Glomerular visceral epithelial cell (primary cell): ENCODE measurements around the gene PLCG2.

Source experiments
- DNase-seq: peaks from one replicate; pipeline ENCODE4 v3.0.0-alpha.2; 2016; ENCODE audit errors: extremely low spot score

The PLCG2 gene

DNA sequence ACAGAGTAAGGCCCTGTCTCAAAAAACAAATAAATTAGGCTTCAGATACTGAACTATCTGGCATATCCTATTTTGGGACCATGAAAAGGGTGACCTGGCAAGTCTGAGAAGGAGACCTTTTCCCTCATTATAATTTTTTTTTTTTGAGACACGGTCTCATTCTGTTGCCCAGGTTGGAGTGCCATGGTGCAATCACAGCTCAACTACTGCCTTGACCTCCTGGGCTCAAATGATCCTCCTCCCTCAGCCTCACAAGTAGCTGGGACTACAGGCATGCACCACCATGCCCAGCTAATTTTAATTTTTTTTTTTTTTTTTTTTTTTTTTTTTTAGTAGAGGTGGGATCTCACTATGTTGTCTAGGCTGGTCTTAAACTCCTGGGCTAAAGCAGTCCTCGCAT lies 37.3 kb downstream of the PLCG2 start:
- no peak for DNase-seq

- no peak for DNase-seq
These were observed 37.7 kb downstream of the PLCG2 start for GRCh38 chr16:81816793-81817210.

DNA sequence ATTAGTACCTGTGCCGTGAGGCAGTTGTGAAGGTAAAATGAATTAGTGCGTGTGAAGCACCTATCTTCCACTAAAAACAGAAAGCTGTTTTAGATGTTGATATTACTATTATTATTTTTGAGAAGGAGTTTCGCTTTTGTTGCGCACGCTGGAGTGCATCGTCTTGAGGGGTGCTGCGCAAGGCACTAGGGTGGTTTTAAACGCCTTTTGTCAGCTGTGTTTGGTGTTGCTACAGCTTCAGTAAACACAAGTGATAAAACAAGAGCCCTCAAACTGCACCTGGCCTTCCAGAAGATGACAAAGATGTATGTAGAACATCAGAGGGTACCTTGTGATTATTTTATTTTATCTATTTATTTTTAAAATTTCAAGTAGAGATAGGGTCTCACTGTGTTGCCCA lies 38.2 kb downstream of the PLCG2 start:
- DNase-seq, result no peak

- DNase-seq, result no peak
These were observed 38.9 kb downstream of the PLCG2 start for GRCh38 chr16:81817789-81818567.

- DNase-seq, result no peak
These were observed 39.4 kb downstream of the PLCG2 start for GRCh38 chr16:81818568-81818896.

- no peak for DNase-seq
These were observed 39.8 kb downstream of the PLCG2 start for GRCh38 chr16:81818905-81819304.

GRCh38 chr16:81821436-81822128 lies 42.5 kb downstream of the PLCG2 start:
- DNase-seq, result peak; percentile 35

DNA sequence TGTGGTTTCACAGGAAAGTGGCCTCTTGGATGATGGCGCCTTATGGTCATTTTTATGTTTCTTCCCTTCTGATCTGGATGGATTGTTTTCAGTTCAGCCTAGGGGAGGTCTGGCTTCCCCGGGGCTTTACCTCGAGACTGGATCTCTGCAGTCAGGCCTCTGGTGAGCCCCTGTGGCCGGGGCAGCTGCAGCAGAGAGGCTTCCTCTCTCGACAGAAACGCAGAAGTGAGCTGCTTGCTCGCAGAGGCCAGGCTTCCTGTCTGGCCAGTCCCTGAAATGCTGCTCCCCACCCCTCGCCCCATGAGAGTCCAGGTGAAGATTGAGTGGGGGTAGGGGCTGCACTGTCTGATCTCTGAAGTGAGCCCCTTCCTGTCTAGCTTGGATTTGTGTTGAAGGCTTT lies 44.0 kb downstream of the PLCG2 start:
- DNase-seq, result no peak

- DNase-seq, result no peak
These were observed 44.6 kb downstream of the PLCG2 start for GRCh38 chr16:81823734-81824133.

DNA sequence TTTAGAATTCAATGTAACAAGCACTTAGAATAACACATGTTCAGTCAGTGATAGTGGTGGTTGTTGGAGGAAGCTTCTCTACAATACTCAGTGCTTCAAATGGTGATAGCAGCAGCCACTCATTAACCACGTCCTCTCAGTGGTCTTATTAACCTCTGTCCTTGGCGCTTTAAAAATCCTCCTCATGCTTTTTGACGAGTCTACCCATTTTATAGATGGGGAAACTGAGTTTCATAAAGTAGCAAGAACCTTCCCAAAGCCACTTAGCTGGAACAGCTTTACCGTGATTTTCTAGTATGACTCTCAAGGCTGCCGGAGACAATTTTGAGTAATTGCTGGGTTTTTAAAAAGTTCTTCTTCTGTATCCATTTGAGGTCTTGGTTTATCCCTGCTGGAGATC lies 47.4 kb downstream of the PLCG2 start:
- DNase-seq, result no peak

DNA sequence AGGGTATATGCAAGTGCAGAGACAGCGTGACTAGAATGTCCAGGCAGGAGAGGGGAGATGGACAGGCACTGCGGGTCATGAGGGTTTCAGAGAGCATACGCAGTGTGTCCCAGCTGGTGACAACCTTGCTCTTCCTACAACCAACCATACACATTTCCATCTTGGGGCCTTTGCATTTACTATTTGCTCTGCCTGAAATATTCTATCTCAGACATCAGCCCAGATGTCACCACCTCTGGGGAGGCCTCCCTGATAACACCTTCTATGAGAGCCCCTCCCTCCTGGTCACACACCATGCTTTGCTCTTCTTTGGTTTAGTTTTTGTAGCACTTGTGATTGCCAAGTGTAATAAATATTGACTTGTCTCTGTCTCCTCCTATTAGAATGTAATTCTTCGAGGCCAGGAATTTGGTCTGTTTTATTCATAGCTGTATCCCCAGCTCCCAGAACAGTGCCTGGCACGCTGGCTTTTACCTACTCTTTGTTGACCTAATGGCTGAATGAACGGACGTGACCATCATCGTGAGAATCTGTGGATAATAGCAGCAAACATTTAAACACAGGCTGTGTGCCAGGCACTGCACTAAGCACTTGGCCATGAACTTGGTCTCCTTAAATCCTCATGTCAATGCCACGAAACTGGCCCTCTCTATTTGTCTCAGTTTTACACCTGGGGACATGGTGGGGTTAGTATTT lies 51.9 kb downstream of the PLCG2 start:
- DNase-seq, result no peak

DNA sequence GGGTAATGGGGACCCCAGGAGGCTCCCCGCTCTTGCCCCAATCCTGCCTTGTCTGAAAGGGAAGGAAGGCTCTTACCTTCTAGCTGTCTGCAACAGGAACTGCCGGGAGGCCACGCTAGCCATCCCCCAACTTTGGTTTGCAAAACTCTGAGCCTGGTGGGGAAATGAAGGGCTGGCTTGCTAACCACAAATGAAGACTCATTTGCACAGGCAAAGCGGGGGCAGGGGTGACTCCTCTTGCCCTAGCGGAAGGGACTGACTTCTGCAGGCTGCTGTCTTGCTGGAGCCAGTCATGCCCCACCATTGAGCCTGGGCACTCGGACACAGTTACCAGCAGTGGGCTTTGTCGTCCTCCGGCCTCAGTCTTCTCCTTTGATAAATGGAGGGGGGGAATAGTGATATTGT lies 52.6 kb downstream of the PLCG2 start:
- DNase-seq, result peak; percentile 9

DNA sequence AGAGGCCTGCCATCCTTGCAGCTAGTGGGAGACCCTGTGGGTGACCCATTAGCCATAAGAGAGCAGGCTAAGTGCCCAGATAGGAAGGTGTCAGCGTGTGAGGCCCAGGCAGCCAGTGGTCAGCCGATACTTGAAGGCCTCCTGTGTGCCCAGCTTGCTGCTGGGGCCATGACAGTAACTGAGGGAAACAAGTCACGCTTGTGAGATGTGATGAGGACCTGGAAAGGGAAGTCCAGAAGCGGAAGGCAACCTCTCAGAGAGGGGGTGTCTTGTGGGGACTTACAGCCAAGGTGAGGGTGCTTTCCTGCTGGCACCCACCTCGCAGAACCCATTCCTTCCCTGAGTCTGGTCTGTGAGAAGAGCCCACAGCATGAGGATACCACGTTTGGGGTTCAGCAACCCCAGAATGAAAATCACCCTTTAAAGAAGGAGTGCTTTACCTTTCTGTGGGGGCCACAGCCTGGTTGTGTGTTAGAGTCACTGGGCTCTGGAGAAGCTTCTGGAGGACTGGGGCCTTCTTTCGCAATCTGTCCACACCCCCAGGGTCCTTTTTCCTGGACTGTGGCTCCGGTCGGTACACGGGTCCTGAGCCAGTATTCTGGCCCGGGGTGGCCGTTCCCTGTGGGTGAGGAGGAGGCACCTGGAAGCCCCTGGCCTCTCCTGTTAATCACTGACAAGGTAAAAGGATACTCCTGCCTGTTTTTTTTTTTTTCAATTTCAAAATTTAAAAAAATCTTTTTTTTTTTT lies 53.9 kb downstream of the PLCG2 start:
- no peak for DNase-seq

DNA sequence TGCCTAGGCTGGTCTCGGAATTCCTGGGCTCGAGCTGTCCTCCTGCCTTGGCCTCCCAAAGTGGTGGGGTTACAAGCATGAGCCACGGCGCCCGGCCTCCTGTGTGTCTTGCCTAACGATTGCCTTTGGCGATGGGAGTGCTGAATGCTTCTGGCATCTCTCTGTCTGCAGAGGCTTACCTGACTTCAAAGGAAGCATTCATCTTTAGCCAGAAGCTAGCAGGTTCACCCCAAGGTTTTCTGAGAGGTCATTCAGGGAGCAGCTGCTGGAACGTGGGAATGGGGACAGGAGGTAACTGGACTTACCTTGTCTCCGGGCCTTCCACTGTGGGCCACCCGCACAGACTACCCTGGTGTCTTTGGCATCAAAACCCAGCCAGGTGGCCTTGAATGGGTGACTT lies 54.7 kb downstream of the PLCG2 start:
- no peak for DNase-seq

DNA sequence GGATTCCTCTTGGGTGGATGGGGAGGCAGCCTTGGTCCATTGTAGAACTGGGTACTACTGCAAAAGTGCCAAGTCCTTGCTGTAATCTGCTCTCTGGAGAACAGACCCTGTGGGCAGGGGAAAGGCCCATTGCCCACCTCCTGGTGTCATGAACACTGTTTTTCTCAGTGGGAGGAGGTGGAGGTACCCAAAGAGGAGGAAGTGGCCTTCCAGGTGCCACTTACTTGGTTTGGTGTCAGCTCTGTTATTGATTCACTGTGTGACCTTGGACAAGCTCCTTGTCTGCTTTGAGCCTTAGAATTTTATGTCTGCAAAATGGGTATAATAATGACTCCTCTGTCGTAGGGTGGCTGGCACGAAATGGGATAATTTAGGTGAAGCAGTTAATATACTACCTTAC lies 55.8 kb downstream of the PLCG2 start:
- no peak for DNase-seq

DNA sequence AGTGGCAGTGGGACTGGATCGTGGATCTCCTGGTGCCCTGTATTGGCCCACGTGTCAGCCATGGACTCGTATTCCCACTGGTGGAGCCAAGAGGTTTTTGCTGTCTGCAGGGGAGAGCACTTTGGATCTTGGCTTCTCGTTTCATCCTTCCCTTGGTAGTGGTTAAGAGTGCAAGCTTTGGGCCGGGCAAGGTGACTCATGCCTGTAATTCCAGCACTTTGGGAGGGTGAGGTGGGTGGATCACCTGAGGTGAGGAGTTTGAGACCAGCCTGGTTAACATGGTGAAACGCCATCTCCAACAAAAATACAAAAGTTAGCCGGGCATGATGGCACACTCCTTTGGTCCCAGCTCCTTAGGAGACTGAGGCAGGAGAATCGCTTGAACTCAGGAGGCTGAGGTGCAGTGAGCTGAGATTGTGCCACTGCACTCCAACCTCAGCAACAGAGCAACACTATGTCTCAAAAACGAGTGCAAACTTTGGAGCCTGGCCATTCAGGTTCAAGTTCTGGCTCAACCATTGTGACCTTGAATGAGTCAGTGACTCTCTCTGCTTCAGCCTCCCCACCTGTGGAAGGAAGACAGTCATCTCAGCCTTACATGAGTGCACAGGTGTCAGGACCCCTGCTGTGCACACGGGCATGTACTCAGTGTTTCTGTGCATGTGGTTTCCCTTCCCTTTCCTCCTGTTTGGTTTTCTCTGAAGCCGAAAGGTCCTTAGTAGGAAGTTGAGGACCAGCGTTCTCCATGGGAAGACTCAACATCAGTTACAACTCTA lies 57.4 kb downstream of the PLCG2 start:
- no peak for DNase-seq

- DNase-seq, result no peak
These were observed 58.2 kb downstream of the PLCG2 start for GRCh38 chr16:81837312-81837751.

- peak; percentile 25 for DNase-seq
These were observed 59.7 kb downstream of the PLCG2 start for GRCh38 chr16:81838794-81839193.

GRCh38 chr16:81841722-81842121 lies 62.6 kb downstream of the PLCG2 start:
- DNase-seq, result no peak

GRCh38 chr16:81842564-81843242 lies 63.6 kb downstream of the PLCG2 start:
- no peak for DNase-seq

DNA sequence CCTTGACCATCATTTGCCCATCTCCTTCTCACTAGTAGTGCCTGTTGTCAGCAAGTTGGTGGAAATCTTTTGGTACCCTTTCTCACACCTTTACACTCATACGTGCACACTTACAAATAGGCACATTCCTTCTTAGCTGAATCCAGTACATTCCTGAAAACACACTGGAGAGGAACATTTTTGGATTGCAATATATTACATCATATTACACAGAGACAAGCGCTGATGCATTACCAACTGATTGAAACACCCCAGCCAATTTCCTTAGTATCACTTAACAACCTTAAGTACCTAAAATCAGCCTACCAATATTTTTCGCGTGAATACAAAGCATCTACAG lies 64.1 kb downstream of the PLCG2 start:
- no peak for DNase-seq
